Ishikawa (cell line): Measurements from ENCODE around the gene FOXP1.

ENCODE experiments used
- CEBPB ChIP-seq: IDR thresholded peaks from 2 replicates; pipeline ENCODE4 v1.6.1; 2012
- CREB1 ChIP-seq: IDR thresholded peaks from 2 replicates; pipeline ENCODE4 v1.6.1; 2012; ENCODE audit warnings: low read depth
- EGR1 ChIP-seq: IDR thresholded peaks from 2 replicates; pipeline ENCODE4 v1.6.1; 2012
- EP300 ChIP-seq: IDR thresholded peaks from 2 replicates; pipeline ENCODE4 v1.6.1; 2012; ENCODE audit warnings: borderline replicate concordance
- FOXM1 ChIP-seq: IDR thresholded peaks from 2 replicates; pipeline ENCODE4 v1.6.1; 2012; ENCODE audit warnings: low read depth, borderline replicate concordance
- NFIC ChIP-seq: IDR thresholded peaks from 2 replicates; pipeline ENCODE4 v1.6.1; 2012
- RAD21 ChIP-seq: IDR thresholded peaks from 2 replicates; pipeline ENCODE4 v1.6.1; 2012; ENCODE audit warnings: low read depth
- TAF1 ChIP-seq: IDR thresholded peaks from 2 replicates; pipeline ENCODE4 v1.6.1; 2012; ENCODE audit warnings: low read depth, mild to moderate bottlenecking
- TCF12 ChIP-seq: IDR thresholded peaks from 2 replicates; pipeline ENCODE4 v1.6.1; 2012; ENCODE audit warnings: low read depth
- TEAD4 ChIP-seq: IDR thresholded peaks from 2 replicates; pipeline ENCODE4 v1.6.1; 2012
- USF1 ChIP-seq: IDR thresholded peaks from 2 replicates; pipeline ENCODE4 v1.6.1; 2012
- YY1 ChIP-seq: IDR thresholded peaks from 2 replicates; pipeline ENCODE4 v1.6.1; 2012; ENCODE audit warnings: low read depth
- ZBTB7A ChIP-seq: IDR thresholded peaks from 2 replicates; pipeline ENCODE4 v1.6.1; 2012; ENCODE audit warnings: low read depth
- TF ChIP-seq, protein P1 (sequence below): IDR thresholded peaks from 2 replicates; pipeline ENCODE4 v1.6.1; 2012
- TF ChIP-seq, protein P2 (sequence below): IDR thresholded peaks from 2 replicates; pipeline ENCODE4 v1.6.1; 2012; ENCODE audit warnings: low read depth, mild to moderate bottlenecking

The FOXP1 gene

GRCh38 chr3:71269906-71270305 lies 313.6 kb downstream of the FOXP1 start:
- TF ChIP-seq TCF12 (no peak), EP300 (no peak), NFIC (no peak)

DNA sequence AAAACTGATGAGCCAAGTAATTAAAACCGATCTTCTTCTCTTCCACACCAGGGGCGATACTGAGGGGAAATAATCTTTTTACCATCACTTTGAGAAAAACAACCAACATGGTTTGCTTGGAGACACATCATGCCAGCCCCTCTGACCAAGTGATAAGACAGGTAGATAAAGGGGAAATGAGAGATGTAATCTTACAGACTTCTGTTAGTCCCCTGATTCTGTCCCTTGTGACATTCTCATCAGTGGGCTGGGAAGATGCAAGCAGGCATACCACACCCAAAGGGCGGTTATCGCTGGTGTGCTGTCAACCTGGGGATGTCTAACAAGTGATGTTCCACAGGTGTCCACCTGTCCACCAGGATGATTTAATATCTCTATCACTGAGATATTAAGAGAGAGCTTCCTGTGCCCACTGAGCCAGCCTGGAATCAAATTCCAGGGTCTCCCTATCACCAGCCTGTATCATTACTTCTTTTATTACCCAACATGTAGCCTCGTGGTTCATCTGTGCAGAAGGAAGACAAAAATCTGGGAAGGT lies 315.0 kb downstream of the FOXP1 start:
- TF ChIP-seq TAF1 (no peak), YY1 (no peak), CEBPB (no peak), ZBTB7A (no peak), EP300 (no peak), RAD21 (no peak), TEAD4 (no peak), NFIC (no peak), EGR1 (no peak), FOXM1 (no peak), USF1 (no peak)
- TF ChIP-seq, protein P1, sequence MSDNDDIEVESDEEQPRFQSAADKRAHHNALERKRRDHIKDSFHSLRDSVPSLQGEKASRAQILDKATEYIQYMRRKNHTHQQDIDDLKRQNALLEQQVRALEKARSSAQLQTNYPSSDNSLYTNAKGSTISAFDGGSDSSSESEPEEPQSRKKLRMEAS, result no peak
- TF ChIP-seq, protein P2, sequence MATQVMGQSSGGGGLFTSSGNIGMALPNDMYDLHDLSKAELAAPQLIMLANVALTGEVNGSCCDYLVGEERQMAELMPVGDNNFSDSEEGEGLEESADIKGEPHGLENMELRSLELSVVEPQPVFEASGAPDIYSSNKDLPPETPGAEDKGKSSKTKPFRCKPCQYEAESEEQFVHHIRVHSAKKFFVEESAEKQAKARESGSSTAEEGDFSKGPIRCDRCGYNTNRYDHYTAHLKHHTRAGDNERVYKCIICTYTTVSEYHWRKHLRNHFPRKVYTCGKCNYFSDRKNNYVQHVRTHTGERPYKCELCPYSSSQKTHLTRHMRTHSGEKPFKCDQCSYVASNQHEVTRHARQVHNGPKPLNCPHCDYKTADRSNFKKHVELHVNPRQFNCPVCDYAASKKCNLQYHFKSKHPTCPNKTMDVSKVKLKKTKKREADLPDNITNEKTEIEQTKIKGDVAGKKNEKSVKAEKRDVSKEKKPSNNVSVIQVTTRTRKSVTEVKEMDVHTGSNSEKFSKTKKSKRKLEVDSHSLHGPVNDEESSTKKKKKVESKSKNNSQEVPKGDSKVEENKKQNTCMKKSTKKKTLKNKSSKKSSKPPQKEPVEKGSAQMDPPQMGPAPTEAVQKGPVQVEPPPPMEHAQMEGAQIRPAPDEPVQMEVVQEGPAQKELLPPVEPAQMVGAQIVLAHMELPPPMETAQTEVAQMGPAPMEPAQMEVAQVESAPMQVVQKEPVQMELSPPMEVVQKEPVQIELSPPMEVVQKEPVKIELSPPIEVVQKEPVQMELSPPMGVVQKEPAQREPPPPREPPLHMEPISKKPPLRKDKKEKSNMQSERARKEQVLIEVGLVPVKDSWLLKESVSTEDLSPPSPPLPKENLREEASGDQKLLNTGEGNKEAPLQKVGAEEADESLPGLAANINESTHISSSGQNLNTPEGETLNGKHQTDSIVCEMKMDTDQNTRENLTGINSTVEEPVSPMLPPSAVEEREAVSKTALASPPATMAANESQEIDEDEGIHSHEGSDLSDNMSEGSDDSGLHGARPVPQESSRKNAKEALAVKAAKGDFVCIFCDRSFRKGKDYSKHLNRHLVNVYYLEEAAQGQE, result no peak

- no peak for TF ChIP-seq TAF1
These were observed 316.7 kb downstream of the FOXP1 start for GRCh38 chr3:71266875-71267274.

DNA sequence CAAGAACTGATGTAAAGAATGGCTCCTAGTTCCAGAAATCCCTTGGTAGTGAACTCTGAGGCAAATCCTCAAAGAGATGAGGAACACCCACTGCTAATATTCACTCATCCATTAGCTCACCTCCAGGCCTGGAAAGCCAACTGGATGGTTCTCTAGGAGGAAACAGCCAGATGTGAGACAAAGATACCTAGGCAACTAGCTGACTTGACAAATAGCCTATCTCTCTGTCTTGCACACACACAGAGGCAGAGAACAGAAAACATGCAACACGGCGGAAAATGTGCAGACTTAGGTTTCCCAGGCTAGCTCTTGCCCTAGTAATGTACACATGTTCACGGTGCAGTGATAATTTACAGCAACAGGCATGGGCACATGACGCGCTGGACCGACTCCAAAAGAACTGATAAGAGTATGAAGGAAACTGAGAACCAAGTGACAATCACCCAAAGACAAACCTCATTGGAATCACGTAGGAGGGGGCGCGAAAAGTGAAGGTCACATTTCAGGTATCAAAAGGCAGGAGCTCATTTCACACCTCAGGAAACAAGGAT lies 318.1 kb downstream of the FOXP1 start:
- no peak for TF ChIP-seq YY1
- TF ChIP-seq FOXM1, result no peak
- TF ChIP-seq TEAD4, result no peak
- TF ChIP-seq, protein P2, result no peak

GRCh38 chr3:71264840-71265239 lies 318.7 kb downstream of the FOXP1 start:
- no peak for TF ChIP-seq TAF1
- TF ChIP-seq FOXM1, result no peak
- TF ChIP-seq, protein P2, result no peak
- TF ChIP-seq CREB1, result no peak
- TF ChIP-seq NFIC, result no peak
- no peak for TF ChIP-seq RAD21

GRCh38 chr3:71262364-71263265 lies 320.9 kb downstream of the FOXP1 start:
- TF ChIP-seq EP300 (no peak), CREB1 (no peak), EGR1 (no peak), NFIC (no peak), USF1 (no peak), ZBTB7A (no peak), CEBPB (no peak), TAF1 (no peak), TCF12 (no peak), YY1 (no peak), TEAD4 (no peak), FOXM1 (no peak), RAD21 (no peak)
- TF ChIP-seq, protein P2, result no peak
- TF ChIP-seq, protein P1, result no peak
